Measurements from ENCODE around the gene PNO1.

- TF ChIP-seq SIN3A (IDR thresholded peaks at IDR 0.05; ENCODE audit: borderline replicate concordance, insufficient read depth, low read length): no peak
- TF ChIP-seq TAF1 (IDR thresholded peaks at IDR 0.05; ENCODE audit: borderline replicate concordance, insufficient read depth, low read length): no peak
- TF ChIP-seq POLR2AphosphoS5 (IDR thresholded peaks at IDR 0.05; ENCODE audit: low read depth, low read length): no peak
Measured at GRCh38 chr2:68163641-68164040, 6.0 kb downstream of the PNO1 start.

Measured in PFSK-1 (cell line).